ENCODE data around the gene ARL6IP4. TPM values are rescaled to one million over a fixed set of nuclear protein-coding genes. Genes with fewer than 3 reads are reported as not detected.

ARL6IP4 gene
- total RNA-seq, 1 donor from 2014 or later = 213 TPM

DNA sequence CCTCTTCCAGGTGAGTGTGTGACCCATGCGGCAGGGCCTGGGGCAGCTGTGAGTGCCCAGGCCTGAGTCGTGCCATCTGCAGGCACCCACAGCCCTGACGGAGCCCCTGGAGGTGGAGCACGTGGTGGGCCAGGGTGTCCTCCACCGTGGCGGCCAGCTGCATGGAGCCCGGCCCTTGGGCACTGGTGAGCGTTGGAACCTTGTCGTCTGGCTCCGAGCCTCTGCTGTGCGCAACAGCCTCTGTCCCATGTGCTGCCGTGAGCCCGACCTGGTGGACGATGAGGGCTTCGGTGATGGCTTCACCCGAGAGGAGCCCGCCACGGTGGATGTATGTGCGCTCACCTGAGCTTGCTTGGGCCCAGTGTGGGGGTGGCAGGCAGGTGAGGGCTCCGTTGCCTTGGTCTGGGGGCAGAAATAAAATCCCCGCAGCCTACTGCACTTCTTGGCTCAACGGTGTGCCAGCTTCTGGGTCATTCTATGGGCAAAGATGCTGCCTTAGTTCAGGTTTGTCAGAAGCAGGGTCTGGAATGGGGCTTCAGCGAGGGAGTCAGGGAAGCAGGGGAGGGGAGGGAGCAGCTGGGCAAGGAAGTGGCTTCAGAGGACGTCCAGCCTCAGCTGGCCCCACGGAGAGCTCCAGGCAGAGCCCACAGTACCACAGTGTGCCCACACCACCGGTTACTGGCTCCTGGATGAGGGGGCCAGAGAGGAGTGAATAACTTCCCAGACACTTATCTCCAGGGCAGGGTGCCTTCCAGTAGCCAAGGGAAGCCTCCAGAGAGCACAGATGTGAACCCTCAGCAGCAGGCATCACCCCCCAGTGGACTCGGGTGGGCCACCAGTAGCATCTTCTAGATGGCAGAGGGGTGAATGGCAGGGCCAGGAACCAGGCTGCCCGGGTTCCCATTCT, 1.2 kb upstream of the ARL6IP4 start:
- no peak for DNase-seq

DNA sequence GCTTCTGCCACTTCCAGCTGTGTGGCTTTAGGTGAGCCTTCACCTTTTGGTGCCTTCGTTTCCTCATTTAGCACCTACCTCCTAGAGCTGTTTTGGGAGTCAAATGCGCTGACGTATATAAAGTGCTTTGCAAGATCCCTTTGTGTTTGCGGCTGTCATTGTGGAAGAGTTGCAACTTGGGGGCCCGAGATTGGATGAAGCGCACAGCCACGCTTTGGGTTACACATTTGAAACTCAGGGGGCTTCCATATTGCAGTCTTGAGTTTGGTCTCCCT, 636 bp upstream of the ARL6IP4 start:
- no peak for DNase-seq

DNA sequence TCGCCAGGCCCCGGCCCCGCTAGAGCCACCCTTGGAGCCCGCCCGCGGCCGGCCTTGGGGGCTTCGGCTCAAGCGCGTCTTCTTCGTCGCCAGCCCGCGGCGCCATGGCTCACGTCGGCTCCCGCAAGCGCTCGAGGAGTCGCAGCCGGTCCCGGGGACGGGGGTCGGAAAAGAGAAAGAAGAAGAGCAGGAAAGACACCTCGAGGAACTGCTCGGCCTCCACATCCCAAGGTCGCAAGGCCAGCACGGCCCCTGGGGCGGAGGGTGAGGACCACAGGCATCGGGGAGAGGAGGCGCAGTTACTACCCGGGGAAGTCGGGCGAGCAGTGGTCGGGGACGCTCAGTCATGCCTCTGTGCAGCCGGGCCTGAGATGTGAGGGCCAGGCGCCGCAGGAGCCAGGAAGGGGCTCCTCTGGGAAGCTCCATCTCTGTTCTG, 573 bp downstream of the ARL6IP4 start:
- peak; percentile 47 for DNase-seq

DNA sequence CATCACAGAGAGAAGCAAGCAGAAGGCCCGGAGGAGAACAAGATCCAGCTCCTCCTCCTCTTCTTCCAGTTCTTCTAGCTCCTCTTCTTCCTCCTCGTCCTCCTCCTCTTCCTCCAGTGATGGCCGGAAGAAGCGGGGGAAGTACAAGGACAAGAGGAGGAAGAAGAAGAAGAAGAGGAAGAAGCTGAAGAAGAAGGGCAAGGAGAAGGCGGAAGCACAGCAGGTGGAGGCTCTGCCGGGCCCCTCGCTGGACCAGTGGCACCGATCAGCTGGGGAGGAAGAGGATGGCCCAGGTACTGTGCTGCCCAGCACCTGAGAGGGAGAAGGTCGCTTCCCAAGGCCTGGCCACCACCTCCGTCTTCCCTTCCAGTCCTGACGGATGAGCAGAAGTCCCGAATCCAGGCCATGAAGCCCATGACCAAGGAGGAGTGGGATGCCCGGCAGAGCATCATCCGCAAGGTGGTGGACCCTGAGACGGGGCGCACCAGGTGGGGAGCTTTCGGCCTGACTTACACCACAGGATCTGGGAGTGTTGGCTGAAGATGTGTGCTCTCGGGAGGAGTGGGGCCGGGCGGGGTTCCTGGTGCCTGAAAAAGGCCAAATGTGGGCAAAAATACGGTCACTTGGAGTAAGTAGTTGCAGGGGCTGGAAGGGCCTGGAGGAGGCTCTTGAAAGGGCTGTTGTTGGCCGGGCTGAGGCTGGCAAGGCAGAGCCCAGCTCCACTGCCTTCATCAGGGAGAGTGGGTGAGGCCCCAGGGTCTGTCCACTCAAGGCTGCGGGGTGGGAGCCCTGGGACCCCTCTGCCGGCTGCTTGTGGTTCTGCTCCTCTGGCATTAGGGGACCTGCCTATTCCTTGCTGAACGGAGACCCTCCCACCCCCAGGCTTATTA, 1.4 kb downstream of the ARL6IP4 start:
- no peak for DNase-seq

DNA sequence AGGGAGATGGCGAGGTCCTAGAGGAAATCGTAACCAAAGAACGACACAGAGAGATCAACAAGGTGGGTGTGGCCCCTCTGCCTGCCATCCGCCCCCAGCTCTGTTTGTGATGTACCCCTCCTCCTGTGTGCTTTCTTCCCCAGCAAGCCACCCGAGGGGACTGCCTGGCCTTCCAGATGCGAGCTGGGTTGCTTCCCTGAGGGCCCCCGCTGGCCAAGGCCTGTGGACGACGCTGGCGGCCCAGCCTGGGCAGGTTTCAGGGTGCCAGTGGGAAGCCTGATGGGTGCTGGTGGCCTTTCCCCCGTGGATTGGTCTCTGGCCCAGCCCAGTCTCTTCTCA, 2.0 kb downstream of the ARL6IP4 start:
- no peak for DNase-seq

DNA sequence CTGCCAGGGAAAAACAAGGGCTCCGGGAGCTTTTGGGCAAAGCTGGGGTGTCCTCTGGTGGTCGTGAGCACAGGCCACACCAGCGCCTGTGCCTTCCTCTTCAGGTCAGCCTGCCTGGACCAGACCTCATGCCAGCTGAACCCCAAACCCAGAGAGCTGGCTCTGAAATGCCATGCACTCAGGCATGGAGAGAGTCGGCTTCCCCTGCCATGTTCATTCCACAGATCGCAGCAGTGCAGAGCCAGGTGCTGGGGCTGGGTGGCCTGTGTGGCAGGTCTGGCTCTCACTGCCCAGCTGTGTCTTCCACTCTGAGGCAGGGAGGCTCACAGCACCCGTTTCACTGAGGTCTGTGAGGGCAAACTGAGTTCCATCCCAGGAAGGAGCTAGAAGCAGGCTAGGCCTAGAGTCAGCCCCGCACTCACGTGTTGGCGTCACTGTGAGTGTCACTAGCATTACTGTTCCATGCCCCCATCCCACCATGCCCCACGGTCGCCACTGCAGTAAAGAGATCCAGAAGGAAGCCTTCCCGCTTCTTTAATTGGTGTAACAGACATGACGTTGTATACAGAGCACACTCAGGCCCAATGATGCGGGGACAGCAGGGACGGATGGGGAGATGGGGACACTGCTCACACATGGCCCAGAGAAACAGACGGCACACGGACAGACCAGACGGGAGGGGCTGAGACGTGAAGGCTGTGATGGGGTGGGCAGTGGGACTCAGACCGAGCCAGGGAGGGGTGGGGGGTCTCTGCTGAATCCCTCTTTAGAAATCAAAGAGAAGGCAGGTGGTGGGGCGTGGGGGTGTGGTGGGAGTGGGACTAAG, 2.7 kb downstream of the ARL6IP4 start:
- DNase-seq = no peak

DNA sequence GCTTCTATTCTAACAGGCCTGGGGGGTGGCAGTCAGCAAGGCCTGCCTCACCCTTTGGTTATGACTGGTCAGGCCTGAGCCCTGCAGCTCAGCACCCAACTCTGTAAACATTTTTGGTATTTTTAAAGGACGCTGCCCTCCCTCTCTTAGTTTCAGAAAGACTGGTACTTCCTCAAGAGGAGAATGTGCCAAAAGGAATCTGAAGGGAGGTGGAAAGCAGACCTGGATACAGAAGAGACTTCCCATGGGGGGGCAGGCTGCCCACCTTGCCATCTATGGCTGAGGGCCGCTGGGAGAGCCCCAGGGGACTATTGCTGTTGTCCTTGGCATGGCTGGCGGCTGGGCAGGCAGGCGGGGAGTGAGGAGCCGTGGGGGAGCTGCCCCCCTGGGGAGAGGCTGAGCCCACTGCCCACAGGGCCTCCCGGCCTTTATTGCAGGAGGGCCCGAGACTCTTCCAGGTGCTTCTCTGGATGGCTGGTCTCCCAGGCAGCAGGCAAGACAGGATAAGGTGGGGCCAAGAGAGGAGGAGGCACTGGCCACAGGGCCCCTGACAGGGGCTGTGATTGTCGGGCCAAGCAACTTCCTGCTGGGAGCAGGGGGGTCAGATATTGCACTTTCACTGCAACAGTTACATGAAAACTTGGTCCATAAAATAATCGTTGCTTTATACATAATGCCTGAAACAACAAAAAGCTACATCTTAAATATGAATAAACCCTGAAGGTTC, 3.5 kb downstream of the ARL6IP4 start:
- peak; percentile 37 for DNase-seq

DNA sequence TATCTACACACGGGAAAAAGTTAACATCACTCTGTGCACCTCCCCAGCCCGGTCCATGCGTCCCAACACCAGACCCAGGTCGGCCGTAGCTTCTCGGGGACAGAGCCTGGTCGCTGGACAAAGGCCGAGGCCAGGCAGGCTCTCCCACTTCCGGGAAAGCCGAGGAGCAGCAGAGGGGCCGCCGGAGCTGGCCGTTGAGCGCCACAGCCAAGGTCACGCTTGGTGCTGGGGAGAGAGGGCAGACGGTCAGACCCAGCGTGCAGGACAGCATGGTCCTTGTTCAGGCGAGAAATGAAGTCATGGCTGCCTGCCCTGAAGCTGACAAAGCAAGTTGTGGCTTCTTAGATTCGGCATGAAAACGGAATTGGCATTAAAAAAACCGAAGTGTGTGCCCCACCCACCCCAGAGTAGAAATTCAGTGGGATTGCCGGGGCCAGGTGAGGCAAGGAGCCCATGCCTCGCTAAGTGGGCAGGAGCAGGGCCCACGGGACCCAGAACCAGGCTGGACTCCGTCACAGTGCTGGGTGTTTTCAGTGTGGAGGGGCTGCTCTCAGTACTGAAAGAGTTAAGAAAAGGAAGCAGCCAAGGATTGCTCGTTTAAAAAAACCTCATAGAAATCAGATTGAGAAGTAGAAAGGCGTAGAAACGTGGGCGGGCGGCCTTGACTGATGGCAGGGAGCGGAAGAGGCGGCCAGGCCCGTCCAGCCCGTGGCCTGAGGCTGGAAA, 4.3 kb downstream of the ARL6IP4 start:
- peak; percentile 32 for DNase-seq

DNA sequence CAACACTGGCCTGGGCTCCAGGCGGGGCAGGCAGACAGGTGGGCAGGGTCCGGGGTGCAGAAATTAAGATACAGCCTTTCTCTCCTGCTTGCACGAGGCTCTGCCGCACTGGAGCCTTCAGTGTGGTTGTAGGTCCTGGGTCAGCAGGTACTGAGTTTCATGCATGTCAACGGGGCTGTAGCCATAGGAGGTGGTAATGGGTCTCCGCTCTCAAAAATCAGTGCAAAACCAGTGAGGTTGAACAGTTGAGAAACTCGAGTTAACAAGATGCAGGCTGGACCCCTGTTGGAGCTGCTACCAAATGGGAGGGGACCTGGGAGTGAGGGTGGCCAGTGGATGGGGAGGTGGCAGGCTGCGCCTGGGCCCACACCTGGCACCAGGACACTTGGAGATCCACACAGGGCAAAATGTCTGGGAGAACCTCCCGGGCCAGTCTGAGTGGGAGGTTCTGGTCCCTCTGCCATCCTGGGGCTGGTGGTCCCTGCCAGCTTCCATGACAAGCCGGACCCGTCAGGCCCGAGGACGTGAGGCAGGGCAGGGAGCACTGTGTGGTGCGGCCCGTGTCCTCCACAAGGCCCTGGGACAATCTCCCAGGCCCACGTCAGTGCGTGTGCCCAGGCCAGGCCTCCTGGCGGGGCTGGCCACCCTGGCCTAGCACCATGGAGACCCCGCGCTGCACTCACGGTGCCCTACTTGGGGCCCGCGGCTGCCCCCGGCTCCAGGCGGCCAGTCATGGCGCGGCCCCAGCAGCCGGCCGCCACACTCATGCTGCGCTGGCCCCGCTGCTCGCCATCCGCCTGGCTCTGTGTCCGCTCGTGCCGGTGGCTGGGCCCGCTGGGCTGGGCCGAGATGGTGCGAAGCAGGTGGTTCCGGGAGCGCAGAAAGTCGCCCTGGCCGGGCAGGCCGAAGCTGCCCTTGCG, 5.1 kb downstream of the ARL6IP4 start:
- DNase-seq = no peak

DNA sequence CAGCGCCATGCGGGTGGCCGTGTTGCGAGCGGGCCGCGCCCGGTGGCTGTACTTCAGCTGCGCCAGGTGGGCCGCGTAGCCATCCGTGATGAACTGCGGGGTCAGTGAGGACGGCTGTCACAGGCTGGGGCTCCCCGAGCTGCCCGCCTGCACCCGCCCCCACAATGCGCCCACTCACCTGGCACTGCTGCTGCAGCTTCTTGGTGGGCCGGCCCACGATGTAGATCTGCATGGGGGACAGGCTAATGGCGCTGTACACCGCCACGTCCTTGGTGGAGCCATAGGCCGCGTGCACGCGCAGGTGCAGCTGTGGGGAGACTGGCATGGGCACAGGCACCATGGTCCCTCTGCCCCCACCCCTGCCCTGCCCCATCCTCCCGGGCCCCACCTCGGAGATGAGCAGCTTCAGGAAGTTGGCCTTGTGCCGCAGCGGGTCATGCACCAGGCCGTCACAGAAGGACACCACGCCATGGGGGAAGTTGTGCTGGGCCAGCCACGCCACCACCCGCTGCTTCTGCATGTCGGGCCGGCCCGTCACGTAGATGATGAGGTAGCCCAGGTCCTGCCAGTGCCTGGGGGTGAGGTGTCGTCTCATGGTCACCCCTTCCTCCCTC, 5.9 kb downstream of the ARL6IP4 start:
- no peak for DNase-seq

DNA sequence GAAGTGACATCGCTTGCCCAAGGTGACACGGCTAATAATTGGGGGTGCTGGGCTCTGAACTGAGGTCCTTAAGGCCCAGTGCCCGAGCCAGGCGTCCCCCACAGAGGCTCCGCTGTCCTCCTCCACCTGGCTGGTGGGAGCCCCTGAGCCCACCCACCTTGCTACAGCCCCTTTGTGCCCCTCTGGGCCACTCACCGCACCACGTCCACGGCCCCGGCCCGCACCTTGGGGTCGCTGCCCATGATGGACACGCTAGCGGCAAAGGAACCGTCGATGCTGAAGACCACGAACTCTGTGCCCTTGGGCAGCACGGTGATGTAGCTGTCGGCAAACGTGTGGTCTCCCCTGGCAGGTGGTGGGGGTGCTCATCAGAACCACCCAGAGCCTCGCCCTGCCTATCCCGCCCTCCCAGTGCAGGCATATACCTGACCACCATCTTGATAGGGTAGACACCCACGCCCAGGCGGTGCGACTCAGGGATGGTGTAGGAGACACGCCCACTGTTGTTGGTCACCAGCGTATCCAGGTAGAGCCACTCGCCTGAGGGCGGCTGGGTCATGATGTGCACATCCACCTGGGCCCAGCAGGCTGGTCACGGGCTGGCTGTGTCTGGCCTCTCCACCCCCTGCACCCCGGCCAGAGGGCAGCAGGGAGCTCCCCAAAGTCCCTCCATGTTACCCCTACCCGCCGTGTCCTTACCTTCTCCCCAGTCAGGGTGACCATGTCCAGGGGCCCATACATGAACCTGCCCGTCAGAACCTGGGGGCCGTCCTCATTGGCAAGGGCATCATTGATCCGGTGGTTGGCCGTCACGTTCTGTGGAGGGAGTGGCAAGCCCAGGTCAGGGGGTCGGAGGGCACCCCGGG, 6.8 kb downstream of the ARL6IP4 start:
- no peak for DNase-seq

DNA sequence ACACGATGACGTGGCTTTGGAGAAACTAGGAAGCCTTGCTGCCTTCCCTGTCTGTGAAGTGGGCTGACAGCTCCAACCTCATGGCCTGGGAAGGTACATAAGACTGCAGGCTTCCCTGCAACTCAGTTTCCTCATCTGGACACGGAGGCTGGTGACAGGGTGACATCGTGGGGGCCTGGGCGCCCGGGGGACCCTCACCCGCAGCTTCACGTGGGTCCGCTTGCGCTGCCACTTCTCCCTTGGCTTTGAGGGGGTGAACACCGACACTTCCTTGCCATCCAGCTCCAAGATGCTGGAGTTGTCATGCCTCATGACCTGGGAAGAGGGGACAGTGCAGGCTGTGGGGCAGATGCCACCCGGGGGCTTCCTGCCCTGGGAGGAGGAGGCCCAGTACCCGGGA, 7.6 kb downstream of the ARL6IP4 start:
- DNase-seq = no peak

DNA sequence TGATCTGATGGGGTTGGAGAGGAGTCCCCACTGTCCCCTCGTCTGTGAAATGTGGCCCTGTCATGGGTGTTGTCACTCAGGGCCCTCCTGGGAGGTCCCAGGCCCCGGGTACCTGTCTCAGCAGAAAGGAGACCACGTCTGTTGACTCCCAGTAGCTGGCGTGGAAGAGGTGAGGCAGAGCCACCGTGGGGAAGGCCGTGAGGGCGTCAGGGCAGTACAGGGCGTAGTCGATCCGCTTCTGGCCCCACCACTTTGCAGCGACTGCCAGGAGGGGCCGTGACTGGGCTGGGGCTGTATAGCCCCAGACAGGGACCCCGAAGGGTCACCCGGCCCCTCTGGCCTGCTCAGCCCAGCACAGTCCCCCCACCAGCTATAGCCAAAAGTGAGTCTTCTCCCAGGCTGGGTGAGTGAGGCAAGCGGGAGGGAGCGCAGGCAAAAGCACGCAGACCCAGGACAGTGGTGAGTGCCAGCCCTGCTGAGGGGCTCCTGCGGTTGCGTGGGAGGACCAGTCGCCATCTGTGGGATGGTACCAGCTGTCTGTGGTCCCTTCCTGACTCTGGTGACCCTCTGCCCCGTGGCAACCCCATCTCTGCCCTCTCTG, 8.2 kb downstream of the ARL6IP4 start:
- no peak for DNase-seq

DNA sequence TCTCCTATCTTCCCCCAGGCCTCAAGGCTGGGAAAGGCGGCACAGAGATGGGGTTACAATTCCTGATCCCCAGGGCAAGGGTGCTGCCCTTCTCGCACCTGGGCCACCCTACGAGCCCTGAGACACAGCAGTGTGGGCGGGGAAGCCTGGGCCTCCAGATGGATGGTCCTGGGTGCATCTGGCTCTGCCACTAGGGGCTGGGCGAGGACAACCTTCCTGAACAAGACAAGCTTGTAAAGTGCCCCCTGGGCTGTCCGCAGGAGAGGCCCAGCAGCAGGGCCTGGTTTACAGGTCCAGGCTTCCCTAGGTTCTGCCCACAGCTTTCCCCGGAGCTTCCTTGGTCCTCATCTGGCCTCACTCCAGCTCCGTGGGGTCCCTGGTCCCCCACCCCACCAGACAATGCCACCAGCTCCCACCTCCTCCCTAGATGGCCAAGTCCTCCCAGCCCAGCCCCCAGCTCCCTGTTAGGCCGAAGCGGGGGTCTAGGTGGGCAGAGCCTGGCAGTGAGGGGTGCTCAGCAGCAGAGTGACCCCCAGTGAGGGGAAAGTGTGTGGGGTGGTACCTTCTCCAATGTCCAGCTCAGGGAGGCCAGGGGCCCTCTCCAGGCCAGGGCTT, 8.9 kb downstream of the ARL6IP4 start:
- no peak for DNase-seq

DNA sequence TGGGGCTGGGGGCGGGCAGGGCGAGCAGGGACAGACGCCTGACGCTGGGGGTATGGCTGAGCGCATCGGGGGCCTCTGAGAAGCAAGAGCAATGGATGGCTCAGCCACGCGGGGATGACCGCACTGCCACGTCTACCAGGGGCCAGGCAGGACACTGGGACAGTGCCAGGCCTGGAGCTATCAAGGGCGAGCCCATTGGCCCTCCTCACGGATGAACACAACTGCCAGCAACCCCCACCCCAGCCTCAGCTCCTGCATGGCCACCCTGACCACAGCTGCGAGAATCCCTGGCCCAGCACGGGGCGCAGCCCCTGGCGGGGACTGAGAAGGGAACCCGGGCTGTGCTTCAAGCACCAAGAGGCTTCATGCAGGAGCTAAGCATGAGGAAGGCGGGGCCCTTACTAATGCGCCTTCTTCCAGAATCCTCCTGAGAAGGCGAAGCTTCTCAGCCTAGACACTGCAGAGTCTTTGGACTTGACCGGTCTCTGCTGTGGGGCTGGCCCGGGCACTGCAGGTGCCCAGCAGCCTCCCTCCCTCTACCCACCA, 9.5 kb downstream of the ARL6IP4 start:
- no peak for DNase-seq

DNA sequence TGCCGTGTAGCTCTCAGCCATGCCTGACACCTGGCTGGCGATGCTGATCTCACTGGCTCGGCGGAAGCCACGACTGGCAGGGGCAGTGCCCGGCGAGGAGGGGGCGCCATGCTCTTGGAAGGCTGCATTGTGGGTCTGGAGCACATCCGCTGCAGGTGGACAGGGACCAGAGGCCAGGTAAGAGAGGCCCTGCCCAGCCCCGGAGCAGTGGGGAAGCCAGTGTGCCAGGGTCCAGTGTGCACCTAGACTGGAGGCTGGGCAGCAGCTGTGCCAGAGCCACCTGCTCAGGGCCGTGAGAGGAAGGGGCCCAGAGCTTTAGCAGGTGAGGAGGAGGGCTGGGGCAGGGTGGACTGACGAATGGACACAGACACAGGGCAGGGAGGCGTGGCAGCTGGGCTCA, 10.1 kb downstream of the ARL6IP4 start:
- no peak for DNase-seq

DNA sequence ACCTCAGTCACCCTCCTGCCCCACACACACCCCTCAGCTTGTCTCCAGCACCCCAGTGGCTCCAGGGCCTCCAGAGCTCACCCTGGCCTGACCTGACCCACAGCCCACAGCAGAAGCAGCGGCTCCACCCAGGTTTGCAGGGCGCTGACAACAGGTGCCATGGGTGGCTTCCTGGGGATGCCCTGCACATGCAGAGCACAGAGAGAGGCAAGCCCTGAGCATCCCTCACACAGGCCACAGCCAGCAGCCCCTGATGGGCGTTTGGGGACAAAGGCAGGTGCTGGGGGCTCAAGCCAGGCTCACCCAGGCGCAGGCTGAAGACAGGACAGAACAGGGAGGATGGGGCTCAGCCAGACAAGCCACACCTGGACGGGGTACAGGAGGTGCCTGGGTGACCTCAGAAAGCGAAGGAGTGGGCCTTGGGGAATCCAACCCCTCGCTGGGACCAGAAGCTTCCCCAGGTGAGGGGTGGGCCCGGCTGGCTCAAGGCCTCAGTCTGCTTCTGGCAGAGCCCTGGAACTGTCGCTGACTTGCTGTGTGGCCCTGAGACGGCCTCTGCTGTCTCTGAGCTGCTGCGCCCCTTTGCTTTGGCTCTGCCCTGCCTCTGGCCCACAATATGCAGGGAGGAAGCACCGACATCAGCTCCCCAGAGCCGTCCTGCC, 10.6 kb downstream of the ARL6IP4 start:
- no peak for DNase-seq
